ENCODE results near the gene ATPAF1.
A peak's percentile ranks its signal among the peaks of the same experiment; 100 is the strongest.

The ATPAF1 gene

DNA sequence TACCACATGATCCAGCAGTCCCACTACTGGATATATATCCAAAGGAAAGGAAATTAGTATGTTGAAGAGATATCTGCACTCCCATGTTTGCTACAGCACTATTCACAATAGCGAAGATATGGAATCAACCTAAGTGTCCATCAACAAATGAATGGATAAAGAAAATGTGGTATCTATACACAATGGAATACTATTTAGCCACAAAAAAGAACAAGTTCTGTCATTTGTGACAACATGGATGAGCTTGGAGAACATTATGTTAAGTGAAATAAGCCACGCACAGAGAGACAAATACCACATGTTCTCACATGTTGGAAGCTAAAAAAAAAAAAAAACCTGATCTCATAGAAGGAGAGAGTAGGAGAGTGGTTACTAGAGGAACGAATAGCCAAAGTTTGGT, 17.7 kb downstream of the ATPAF1 start:
- H3K79me2 ChIP-seq (ENCODE audit: control insufficient read depth, insufficient read depth, low read length, unreplicated experiment), result no peaks in the 10 kb centered on the region
- H3K36me3 ChIP-seq (ENCODE audit: insufficient read depth, low read length), result peaks cover 41% of the 10 kb centered on the region
- H3K4me1 ChIP-seq (ENCODE audit: control insufficient read depth, insufficient read depth, low read length, unreplicated experiment), result no peaks in the 10 kb centered on the region
- no peak overlapping the region for H3K27ac ChIP-seq (ENCODE audit: low read depth, low read length)
- no peaks in the 10 kb centered on the region for H3K27me3 ChIP-seq (ENCODE audit: insufficient read depth, low read length)
- H3K4me3 ChIP-seq (ENCODE audit: low read depth, low read length), result no peak overlapping the region
- no peak overlapping the region for H2AFZ ChIP-seq (ENCODE audit: low read length, unreplicated experiment)

DNA sequence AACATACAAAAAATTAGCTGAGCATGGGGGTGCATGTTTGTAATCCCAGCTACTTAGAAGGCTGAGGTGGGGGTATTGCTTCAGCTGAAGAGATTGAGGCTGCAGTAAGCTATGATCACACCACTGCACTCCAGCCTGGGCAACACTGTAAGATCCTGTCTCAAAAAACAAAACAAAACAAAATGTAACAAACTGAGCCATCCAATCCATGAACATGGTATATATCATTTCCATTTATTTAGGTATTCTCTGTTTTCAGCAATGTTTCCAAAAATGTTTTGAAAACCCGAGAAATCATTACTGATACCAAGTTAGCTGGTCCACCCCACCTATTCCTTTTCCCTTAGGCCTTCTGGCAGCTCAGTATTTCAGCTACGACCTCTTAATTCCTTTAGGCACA, 18.4 kb downstream of the ATPAF1 start:
- H3K4me3 ChIP-seq (ENCODE audit: low read depth, low read length), result no peak overlapping the region
- H2AFZ ChIP-seq (ENCODE audit: low read length, unreplicated experiment), result no peak overlapping the region
- H3K36me3 ChIP-seq (ENCODE audit: insufficient read depth, low read length), result peaks cover 35% of the 10 kb centered on the region
- H3K4me1 ChIP-seq (ENCODE audit: control insufficient read depth, insufficient read depth, low read length, unreplicated experiment), result no peaks in the 10 kb centered on the region
- H3K27me3 ChIP-seq (ENCODE audit: insufficient read depth, low read length), result no peaks in the 10 kb centered on the region
- no peaks in the 10 kb centered on the region for H3K79me2 ChIP-seq (ENCODE audit: control insufficient read depth, insufficient read depth, low read length, unreplicated experiment)
- H3K27ac ChIP-seq (ENCODE audit: low read depth, low read length), result no peak overlapping the region

DNA sequence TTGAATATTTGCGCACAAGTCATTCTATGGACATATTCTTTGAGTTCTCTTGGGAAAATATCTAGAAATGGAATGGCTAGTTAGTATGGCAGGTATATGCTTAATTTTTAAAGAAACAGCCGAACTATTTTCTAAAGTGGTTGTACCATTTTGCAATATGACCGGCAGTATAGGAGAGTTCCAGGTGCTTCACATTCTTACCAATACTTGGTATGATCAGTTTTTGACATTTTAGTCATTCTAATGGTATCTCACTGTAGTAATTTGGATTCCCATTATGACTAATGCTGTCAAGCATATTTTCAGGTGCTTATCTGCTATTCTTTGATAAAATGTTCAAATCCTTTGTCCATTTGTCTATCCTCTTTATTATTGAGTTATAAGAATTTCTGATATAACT, 20.6 kb downstream of the ATPAF1 start:
- Histone ChIP-seq H3K4me1 (ENCODE audit: control insufficient read depth, insufficient read depth, low read length, unreplicated experiment) (peaks cover 12% of the 10 kb centered on the region), H3K4me3 (ENCODE audit: low read depth, low read length) (no peak overlapping the region), H3K27me3 (ENCODE audit: insufficient read depth, low read length) (no peaks in the 10 kb centered on the region), H3K79me2 (ENCODE audit: control insufficient read depth, insufficient read depth, low read length, unreplicated experiment) (no peaks in the 10 kb centered on the region), H2AFZ (ENCODE audit: low read length, unreplicated experiment) (no peak overlapping the region), H3K36me3 (ENCODE audit: insufficient read depth, low read length) (peaks cover 30% of the 10 kb centered on the region), H3K27ac (ENCODE audit: low read depth, low read length) (no peak overlapping the region)

DNA sequence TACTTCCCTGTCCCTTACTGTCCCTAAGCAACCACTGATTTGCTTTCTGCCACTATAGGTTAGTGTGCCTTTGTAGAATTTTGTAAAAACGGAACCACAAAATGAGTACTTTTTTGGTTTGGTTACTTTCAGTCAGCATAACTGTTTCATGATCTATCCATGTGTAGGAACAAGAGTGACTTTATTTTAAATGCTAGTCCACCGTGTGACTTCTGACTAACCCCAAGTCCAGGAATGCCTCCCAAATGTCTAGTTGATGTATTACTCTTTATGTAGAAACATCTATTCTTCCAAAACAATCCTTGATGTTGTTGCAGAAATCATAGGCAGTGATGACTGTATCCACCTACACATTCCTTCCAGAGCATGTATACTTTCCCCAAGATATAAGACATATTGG, 21.3 kb downstream of the ATPAF1 start:
- Histone ChIP-seq H2AFZ (ENCODE audit: low read length, unreplicated experiment) (no peak overlapping the region), H3K36me3 (ENCODE audit: insufficient read depth, low read length) (peaks cover 23% of the 10 kb centered on the region), H3K4me3 (ENCODE audit: low read depth, low read length) (no peak overlapping the region), H3K27ac (ENCODE audit: low read depth, low read length) (no peak overlapping the region), H3K27me3 (ENCODE audit: insufficient read depth, low read length) (no peaks in the 10 kb centered on the region), H3K4me1 (ENCODE audit: control insufficient read depth, insufficient read depth, low read length, unreplicated experiment) (peaks cover 12% of the 10 kb centered on the region), H3K79me2 (ENCODE audit: control insufficient read depth, insufficient read depth, low read length, unreplicated experiment) (no peaks in the 10 kb centered on the region)

DNA sequence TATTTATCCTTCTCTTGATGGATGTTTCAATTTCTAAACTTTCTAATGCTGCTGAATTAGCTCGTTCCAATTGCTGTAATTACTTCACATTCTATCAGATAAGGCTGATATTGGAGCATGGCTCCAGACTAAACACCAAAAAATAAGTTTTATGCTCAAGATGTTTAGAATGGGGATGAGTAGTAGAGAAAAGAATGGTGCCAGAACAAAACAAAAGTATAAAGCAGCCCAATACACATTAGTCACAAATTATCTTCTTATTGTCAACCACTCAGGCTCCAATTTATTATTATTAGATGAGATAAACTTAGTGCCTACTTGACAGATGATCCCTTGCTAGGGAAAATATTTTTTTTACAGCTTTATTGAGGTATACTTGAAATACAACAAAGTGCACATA, 21.8 kb downstream of the ATPAF1 start:
- Histone ChIP-seq H3K36me3 (ENCODE audit: insufficient read depth, low read length) (peaks cover 22% of the 10 kb centered on the region), H3K27me3 (ENCODE audit: insufficient read depth, low read length) (no peaks in the 10 kb centered on the region), H3K27ac (ENCODE audit: low read depth, low read length) (no peak overlapping the region), H3K4me1 (ENCODE audit: control insufficient read depth, insufficient read depth, low read length, unreplicated experiment) (peaks cover 12% of the 10 kb centered on the region), H3K4me3 (ENCODE audit: low read depth, low read length) (no peak overlapping the region), H2AFZ (ENCODE audit: low read length, unreplicated experiment) (no peak overlapping the region), H3K79me2 (ENCODE audit: control insufficient read depth, insufficient read depth, low read length, unreplicated experiment) (no peaks in the 10 kb centered on the region)

DNA sequence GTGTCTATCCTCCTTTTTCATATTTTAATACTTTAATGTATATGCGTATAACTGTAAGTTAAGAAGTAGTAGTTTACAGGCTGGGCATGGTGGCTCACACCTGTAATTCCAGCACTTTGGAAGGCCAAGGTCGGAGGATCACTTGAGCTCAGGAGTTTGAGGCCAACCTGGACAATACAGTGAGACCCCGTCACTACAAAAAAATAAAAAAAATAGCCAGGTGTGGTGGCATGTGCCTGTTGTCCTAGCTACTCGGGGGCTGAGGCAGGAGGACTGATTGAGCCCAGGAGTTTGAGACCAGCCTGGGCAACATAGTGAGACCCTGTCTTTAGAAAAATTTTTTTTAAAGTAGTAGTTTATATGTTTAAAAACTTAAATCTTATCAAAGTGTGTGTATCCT, 22.3 kb downstream of the ATPAF1 start:
- peaks cover 12% of the 10 kb centered on the region for H3K4me1 ChIP-seq (ENCODE audit: control insufficient read depth, insufficient read depth, low read length, unreplicated experiment)
- H3K27me3 ChIP-seq (ENCODE audit: insufficient read depth, low read length), result no peaks in the 10 kb centered on the region
- no peak overlapping the region for H3K4me3 ChIP-seq (ENCODE audit: low read depth, low read length)
- no peaks in the 10 kb centered on the region for H3K79me2 ChIP-seq (ENCODE audit: control insufficient read depth, insufficient read depth, low read length, unreplicated experiment)
- peaks cover 22% of the 10 kb centered on the region for H3K36me3 ChIP-seq (ENCODE audit: insufficient read depth, low read length)
- H3K27ac ChIP-seq (ENCODE audit: low read depth, low read length), result no peak overlapping the region
- no peak overlapping the region for H2AFZ ChIP-seq (ENCODE audit: low read length, unreplicated experiment)

DNA sequence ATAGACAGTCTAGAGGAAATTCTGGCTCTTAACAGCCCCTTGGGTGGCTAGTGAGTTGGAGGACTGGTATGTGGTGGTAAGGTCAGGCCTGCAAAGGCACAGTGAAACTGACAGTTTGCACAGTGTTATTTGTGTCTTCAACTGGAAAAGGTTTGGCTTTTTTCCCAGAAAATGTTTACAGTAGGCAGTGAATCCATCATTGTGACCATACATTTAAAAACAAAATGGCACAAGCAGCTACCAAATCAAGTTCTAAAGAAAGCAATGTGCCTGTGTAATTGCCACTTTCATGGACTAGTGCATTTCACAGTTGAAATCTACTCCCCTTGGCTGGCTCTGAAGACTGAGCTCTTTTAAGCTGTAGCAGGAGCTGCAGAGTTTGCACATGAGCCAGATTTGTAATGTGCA, 24.8 kb downstream of the ATPAF1 start:
- H3K27me3 ChIP-seq (ENCODE audit: insufficient read depth, low read length), result no peaks in the 10 kb centered on the region
- peak overlapping the region; percentile 36; the same call in 1 of the 2 replicates for H3K27ac ChIP-seq (ENCODE audit: low read depth, low read length)
- no peaks in the 10 kb centered on the region for H3K79me2 ChIP-seq (ENCODE audit: control insufficient read depth, insufficient read depth, low read length, unreplicated experiment)
- H2AFZ ChIP-seq (ENCODE audit: low read length, unreplicated experiment), result no peak overlapping the region
- H3K36me3 ChIP-seq (ENCODE audit: insufficient read depth, low read length), result peaks cover 5% of the 10 kb centered on the region
- peaks cover 12% of the 10 kb centered on the region for H3K4me1 ChIP-seq (ENCODE audit: control insufficient read depth, insufficient read depth, low read length, unreplicated experiment)
- 0 out of 2 replicates have a peak overlapping the region, but pooled peaks have one; percentile 7 for H3K4me3 ChIP-seq (ENCODE audit: low read depth, low read length)

DNA sequence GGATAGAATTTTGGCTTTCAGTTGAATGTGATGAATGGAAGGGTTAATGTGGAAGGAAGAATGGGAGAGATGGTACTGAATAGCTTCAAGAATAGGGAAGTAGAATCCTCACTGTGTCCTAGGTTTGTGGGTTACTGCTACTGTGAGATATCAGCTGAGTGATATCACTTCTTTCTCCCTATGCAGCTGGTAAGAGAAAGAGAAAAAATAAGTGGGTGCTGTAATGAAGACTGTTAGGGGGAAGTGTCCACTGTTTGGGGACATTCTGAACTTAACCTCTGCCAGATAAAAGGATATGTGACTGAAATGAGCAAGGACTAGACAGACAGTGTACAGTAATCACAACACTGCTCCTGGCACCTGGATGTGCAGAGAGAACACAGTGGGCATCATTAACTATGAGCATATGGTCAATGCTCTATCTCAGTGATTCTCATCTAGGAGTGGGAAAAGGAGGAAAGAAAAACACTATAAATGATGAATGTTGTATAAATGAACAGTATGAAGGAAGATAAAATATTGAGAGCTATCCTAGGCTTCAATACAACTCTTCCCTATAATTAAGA, 26.0 kb downstream of the ATPAF1 start:
- no peaks in the 10 kb centered on the region; the same call in 1 of the 2 replicates for H3K36me3 ChIP-seq (ENCODE audit: insufficient read depth, low read length)

DNA sequence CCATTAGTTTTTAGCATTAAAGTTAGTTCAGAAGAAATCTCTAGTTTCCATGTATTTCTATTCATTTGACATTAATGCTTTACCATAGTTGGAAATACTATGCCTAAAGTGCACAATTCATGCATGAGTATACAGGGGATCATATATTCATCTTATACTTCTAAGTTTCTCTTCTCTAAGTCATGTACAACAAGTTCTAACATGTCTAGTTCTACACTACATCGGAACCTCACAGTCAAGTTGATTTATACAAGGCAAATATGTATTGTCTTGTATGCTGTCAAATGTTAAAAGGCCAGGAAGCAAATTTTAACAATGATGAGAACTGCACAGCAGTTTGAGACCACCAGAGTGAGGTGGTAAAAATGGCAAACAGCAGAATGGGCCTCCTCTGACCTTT, 28.6 kb downstream of the ATPAF1 start:
- Histone ChIP-seq H3K4me1 (ENCODE audit: control insufficient read depth, insufficient read depth, low read length, unreplicated experiment) (peaks cover 12% of the 10 kb centered on the region), H3K27me3 (ENCODE audit: insufficient read depth, low read length) (no peaks in the 10 kb centered on the region), H3K4me3 (ENCODE audit: low read depth, low read length) (no peak overlapping the region), H2AFZ (ENCODE audit: low read length, unreplicated experiment) (no peak overlapping the region), H3K27ac (ENCODE audit: low read depth, low read length) (no peak overlapping the region), H3K79me2 (ENCODE audit: control insufficient read depth, insufficient read depth, low read length, unreplicated experiment) (no peaks in the 10 kb centered on the region), H3K36me3 (ENCODE audit: insufficient read depth, low read length) (peaks cover 6% of the 10 kb centered on the region)

More for the DNA sequence above, 26.0 kb downstream of the ATPAF1 start:
- no peak overlapping the region for H3K27ac ChIP-seq (ENCODE audit: low read depth, low read length)
- H3K79me2 ChIP-seq (ENCODE audit: control insufficient read depth, insufficient read depth, low read length, unreplicated experiment), result no peaks in the 10 kb centered on the region
- H3K27me3 ChIP-seq (ENCODE audit: insufficient read depth, low read length), result no peaks in the 10 kb centered on the region
- no peak overlapping the region for H2AFZ ChIP-seq (ENCODE audit: low read length, unreplicated experiment)
- H3K4me1 ChIP-seq (ENCODE audit: control insufficient read depth, insufficient read depth, low read length, unreplicated experiment), result peaks cover 12% of the 10 kb centered on the region
- no peak overlapping the region for H3K4me3 ChIP-seq (ENCODE audit: low read depth, low read length)

DNA sequence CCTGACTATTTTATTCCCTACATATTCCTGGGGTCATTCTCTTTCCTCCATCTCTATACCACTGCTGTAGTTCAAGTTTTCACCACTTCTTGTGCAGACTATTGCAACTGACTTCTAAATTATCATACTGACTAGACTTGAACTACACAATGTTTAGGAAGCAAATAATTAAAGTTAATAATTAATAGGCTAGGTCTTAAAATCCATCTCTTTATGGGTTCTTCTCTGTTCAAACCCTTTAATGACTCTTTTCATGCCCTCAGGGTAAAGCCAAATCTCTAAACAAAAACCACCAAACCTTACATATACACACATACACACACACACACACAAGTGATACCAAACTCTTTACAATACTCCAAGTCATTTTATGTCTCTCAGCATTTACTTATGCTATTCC, 29.2 kb downstream of the ATPAF1 start:
- peaks cover 12% of the 10 kb centered on the region for H3K4me1 ChIP-seq (ENCODE audit: control insufficient read depth, insufficient read depth, low read length, unreplicated experiment)
- H3K36me3 ChIP-seq (ENCODE audit: insufficient read depth, low read length), result peaks cover 6% of the 10 kb centered on the region
- H3K27ac ChIP-seq (ENCODE audit: low read depth, low read length), result no peak overlapping the region
- no peaks in the 10 kb centered on the region for H3K27me3 ChIP-seq (ENCODE audit: insufficient read depth, low read length)
- no peak overlapping the region for H2AFZ ChIP-seq (ENCODE audit: low read length, unreplicated experiment)
- H3K4me3 ChIP-seq (ENCODE audit: low read depth, low read length), result no peak overlapping the region
- H3K79me2 ChIP-seq (ENCODE audit: control insufficient read depth, insufficient read depth, low read length, unreplicated experiment), result no peaks in the 10 kb centered on the region

DNA sequence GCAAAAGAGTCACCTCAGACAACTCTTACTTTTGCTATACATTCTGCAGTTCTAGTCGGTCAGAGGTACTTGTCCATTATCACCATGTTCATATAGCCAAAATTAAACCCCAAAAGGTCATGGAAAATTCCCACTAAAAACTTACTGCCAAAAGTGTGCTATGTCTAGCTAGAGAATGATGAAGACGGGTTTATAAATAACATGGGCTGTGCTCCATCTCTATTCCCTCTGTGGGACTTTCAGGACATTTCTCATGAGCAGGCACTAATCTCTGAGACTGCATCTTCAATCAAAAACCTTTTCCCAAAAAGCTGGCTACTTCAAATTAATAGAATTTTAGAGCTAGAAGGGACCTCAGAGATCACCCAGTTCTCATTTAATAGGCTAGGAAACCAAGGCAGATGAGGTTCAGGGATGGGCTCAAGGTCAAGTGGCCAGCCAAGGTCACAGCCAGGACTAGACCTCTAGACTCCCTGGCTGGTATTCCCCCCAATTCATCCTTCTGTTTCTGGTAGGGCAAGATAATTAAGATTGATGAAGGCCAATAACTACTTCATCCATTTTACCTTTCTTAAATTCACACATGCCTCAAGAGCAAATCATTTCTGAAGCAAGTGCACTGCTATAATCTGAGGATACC, 30.6 kb downstream of the ATPAF1 start:
- Histone ChIP-seq H3K36me3 (ENCODE audit: insufficient read depth, low read length) (peaks cover 9% of the 10 kb centered on the region), H3K27ac (ENCODE audit: low read depth, low read length) (no peak overlapping the region)

More for the DNA sequence above, 30.6 kb downstream of the ATPAF1 start:
- Histone ChIP-seq H3K4me3 (ENCODE audit: low read depth, low read length) (no peak overlapping the region), H3K4me1 (ENCODE audit: control insufficient read depth, insufficient read depth, low read length, unreplicated experiment) (no peaks in the 10 kb centered on the region), H2AFZ (ENCODE audit: low read length, unreplicated experiment) (no peak overlapping the region), H3K79me2 (ENCODE audit: control insufficient read depth, insufficient read depth, low read length, unreplicated experiment) (no peaks in the 10 kb centered on the region), H3K27me3 (ENCODE audit: insufficient read depth, low read length) (no peaks in the 10 kb centered on the region)
